Calu3 (cell line): ENCODE measurements around the gene GRXCR2. TPM values are rescaled to one million over a fixed set of nuclear protein-coding genes. Genes with fewer than 3 reads are reported as not detected.

ENCODE experiments used
- Bru-seq: library from RNA; stranded (reverse); fragments of 400-500 nt; gene quantifications from one replicate; lab custom pipeline; 2021; lab: Mats Ljungman, UMichigan
- BruChase-seq, 2 experiments: library from RNA; stranded (reverse); fragments of 400-500 nt; gene quantifications; one replicate each; lab custom pipeline; 2021; lab: Mats Ljungman, UMichigan
- BruUV-seq: library from RNA; stranded (reverse); fragments of 400-500 nt; replicated peaks from 2 replicates; lab custom pipeline; 2021; lab: Mats Ljungman, UMichigan
- CTCF ChIA-PET: fragments of 300-600 bp; sonication (Branson Sonifier 250); formaldehyde crosslinking; loops from one replicate; lab custom pipeline; 2022; ENCODE audit warnings: antibody characterized with exemption; lab: Charles Lee
- DNase-seq: peaks from one replicate; pipeline ENCODE4 v3.0.0; 2022
- H3K27ac Mint-ChIP-seq: one replicate; pipeline ENCODE4 v1.8.0; 2022; ENCODE audit warnings: mixed read lengths; ENCODE audit not compliant: unreplicated experiment
- H3K27me3 Mint-ChIP-seq: one replicate; pipeline ENCODE4 v1.8.0; 2022; ENCODE audit warnings: mixed read lengths; ENCODE audit not compliant: unreplicated experiment
- H3K36me3 Mint-ChIP-seq: one replicate; pipeline ENCODE4 v1.8.0; 2022; ENCODE audit warnings: mild to moderate bottlenecking, moderate library complexity, mixed read lengths; ENCODE audit not compliant: insufficient read depth, unreplicated experiment
- H3K4me1 Mint-ChIP-seq: one replicate; pipeline ENCODE4 v1.8.0; 2022; ENCODE audit warnings: mild to moderate bottlenecking, low read depth, mixed read lengths; ENCODE audit not compliant: unreplicated experiment
- H3K4me3 Mint-ChIP-seq: one replicate; pipeline ENCODE4 v1.8.0; 2022; ENCODE audit warnings: mild to moderate bottlenecking, low read depth, moderate library complexity, mixed read lengths; ENCODE audit not compliant: unreplicated experiment
- H3K9me3 Mint-ChIP-seq: one replicate; pipeline ENCODE4 v1.8.0; 2022; ENCODE audit warnings: low read depth, mixed read lengths; ENCODE audit not compliant: unreplicated experiment
- intact Hi-C: fragments of 100-400 bp; cut with micrococcal nuclease; formaldehyde crosslinking; loops from one replicate; pipeline ENCODE4 v1.10.0; 2022; ENCODE audit not compliant: unreplicated experiment
- long read RNA-seq: library from polyadenylated mRNA; stranded (forward); transcript quantifications from one replicate; pipeline ENCODE4 v2.0.0, GENCODE V29; 2022
- total RNA-seq: library from RNA; stranded (reverse); gene quantifications from 2 replicates; pipeline ENCODE4 v1.2.3, GENCODE V29; 2022
- TF ChIP-seq, protein P1 (sequence below): fragments of 200-600 bp; IDR thresholded peaks from one replicate; pipeline ENCODE4 v1.8.0; 2022; ENCODE audit warnings: antibody characterized with exemption; ENCODE audit not compliant: unreplicated experiment

Gene GRXCR2, protein sequence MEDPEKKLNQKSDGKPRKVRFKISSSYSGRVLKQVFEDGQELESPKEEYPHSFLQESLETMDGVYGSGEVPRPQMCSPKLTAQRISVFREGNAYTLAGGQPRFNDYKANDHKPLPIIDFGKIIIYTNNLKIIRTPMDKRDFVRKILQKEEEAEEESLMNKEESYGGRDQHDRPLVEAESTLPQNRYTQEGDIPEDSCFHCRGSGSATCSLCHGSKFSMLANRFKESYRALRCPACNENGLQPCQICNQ
- total RNA-seq (not detected in 2 replicates), Bru-seq, nascent RNA (percentile 11 among the genes with signal in this experiment), BruChase-seq, experiment 1, labeled RNA remaining after a 6-hour chase (percentile 10 among the genes with signal in this experiment), BruChase-seq, experiment 2, labeled RNA remaining after a 2-hour chase (percentile 6 among the genes with signal in this experiment)
- long read RNA-seq: 0 reads

DNA sequence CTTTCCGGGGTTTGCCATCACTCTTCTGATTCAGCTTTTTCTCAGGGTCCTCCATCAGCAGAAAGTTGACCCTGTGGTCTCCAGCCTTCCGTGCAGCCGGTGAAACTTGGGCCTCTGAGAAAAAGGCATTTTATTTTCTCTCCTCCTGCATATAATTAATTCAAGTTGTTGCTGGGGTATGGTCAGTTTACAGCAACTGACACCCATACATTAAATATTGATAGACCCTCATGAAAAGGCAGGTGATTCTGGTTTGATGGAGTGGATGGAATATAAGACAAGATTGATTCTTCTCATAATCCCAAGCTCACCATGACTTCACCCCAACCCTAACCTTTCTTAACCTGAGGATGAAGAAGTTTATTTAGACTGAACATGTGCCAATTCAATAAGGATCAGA, at the start of gene GRXCR2:
TSS of gene GRXCR2 (minus strand) at position 101 of the 400 bp plus-strand sequence. CDS start at position 55, 46 bp downstream.
- Mint-ChIP-seq H3K27me3 (no peaks in the 10 kb centered on the region), H3K27ac (no peak within 1 kb of the TSS), H3K4me3 (no peak within 1 kb of the TSS), H3K9me3 (no peaks in the 10 kb centered on the region), H3K4me1 (no peaks in the 10 kb centered on the region), H3K36me3 (no peaks in the 10 kb centered on the region)
- intact Hi-C loops: no loop called here
- no TSS peak for BruUV-seq
- no peak for DNase-seq
- TF ChIP-seq, protein P1, sequence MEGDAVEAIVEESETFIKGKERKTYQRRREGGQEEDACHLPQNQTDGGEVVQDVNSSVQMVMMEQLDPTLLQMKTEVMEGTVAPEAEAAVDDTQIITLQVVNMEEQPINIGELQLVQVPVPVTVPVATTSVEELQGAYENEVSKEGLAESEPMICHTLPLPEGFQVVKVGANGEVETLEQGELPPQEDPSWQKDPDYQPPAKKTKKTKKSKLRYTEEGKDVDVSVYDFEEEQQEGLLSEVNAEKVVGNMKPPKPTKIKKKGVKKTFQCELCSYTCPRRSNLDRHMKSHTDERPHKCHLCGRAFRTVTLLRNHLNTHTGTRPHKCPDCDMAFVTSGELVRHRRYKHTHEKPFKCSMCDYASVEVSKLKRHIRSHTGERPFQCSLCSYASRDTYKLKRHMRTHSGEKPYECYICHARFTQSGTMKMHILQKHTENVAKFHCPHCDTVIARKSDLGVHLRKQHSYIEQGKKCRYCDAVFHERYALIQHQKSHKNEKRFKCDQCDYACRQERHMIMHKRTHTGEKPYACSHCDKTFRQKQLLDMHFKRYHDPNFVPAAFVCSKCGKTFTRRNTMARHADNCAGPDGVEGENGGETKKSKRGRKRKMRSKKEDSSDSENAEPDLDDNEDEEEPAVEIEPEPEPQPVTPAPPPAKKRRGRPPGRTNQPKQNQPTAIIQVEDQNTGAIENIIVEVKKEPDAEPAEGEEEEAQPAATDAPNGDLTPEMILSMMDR: no peak
- CTCF ChIA-PET: no interaction called here

DNA sequence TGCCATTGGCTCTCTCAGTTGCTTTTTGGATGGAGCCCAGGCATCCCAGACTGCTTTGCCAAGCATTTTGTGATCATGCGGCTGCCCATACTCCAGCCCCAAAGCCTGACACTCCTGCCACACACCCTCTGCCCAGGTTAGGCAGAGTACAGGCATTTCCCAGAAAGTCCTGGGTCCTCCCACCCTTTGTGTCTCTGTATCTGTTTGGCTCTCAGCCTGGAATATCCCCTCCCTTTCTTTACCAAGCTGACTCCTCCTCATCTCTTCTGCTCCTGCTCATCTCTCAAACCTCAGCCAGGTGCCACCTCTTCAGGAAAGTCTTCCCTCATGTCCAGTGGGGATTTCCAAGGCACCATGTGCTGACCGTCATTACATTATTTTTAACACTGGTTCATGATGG, 49.2 kb upstream of the GRXCR2 start:
- no peak for DNase-seq
- no peaks in the 10 kb centered on the region for H3K9me3 Mint-ChIP-seq
- TF ChIP-seq, protein P1: no peak
- peaks cover 5% of the 10 kb centered on the region for H3K4me1 Mint-ChIP-seq
- BruUV-seq: no TSS peak
- no peaks in the 10 kb centered on the region for H3K36me3 Mint-ChIP-seq
- no peaks in the 10 kb centered on the region for H3K27me3 Mint-ChIP-seq
- H3K4me3 Mint-ChIP-seq: no peak overlapping the region
- CTCF ChIA-PET: no interaction called here
- H3K27ac Mint-ChIP-seq: no peak overlapping the region
- intact Hi-C loops: no loop called here

DNA sequence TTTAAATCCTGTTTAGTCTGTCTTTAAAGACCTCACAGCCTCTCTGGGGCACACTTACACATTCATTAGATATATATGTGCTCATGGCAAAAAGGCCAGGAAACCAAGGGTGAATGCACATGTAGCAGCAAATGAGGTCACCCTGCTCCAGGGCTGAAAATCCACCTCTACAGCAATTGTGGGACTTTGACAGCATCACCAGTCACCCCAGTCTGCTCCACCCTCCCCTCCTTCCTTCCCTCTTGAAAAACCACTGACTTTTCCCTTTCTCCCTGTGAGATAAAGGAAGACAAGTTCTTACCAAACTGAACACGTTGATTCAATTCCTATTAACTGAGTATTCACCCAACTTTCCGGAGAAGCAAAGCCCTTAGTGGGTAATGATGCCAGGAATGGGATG, 48.4 kb upstream of the GRXCR2 start:
- no peak for DNase-seq
- CTCF ChIA-PET: no interaction called here
- Mint-ChIP-seq H3K27ac (no peak overlapping the region), H3K9me3 (no peaks in the 10 kb centered on the region), H3K4me3 (no peak overlapping the region), H3K27me3 (no peaks in the 10 kb centered on the region), H3K4me1 (peaks cover 8% of the 10 kb centered on the region), H3K36me3 (no peaks in the 10 kb centered on the region)
- no TSS peak for BruUV-seq
- TF ChIP-seq, protein P1: no peak
- intact Hi-C loops: no loop called here

DNA sequence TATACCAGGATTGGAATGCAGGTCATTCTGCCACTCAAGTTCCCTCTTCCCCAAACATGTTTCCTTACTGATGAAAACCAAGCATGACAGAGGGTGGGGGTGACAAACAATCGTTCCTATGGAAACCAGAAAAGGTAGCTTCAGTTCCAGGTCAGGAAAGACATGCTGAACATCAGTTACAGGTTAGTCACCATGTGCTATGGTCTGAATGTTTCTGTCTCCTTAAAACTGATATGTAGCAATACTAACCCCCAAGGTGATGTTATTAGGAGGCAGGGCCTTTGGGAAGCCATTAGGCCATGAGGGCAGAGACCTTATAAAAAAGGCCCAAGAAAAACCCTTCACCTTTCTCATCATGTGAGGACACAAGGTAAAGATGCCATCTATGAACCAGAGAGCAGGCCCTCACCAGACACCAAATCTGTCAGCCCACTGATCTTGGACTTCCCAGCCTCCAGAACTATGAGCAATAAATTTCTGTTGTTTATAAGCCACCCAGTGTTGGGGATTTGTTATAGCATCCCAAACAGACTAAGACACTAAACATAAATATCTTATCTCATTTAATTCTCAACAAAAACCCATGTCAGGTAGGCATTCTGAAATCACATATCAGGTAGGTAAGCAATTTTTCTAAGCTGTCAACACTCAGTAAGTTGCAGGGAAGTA, 47.9 kb upstream of the GRXCR2 start:
- no peak for DNase-seq
- Mint-ChIP-seq H3K27ac (no peak overlapping the region), H3K27me3 (no peaks in the 10 kb centered on the region), H3K36me3 (no peaks in the 10 kb centered on the region), H3K4me3 (no peak overlapping the region), H3K9me3 (no peaks in the 10 kb centered on the region), H3K4me1 (peaks cover 8% of the 10 kb centered on the region)
- no TSS peak for BruUV-seq
- CTCF ChIA-PET: no interaction called here
- TF ChIP-seq, protein P1: no peak
- intact Hi-C loops: no loop called here
